Skeletal muscle cell (primary cell): ENCODE results near the gene TP63.

ENCODE experiments used
- DNase-seq: peaks from one replicate; pipeline ENCODE4 v3.0.0-alpha.2; 2010; ENCODE audit warnings: low read depth
- H3K4me3 ChIP-seq: 2 replicates; pipeline ENCODE4 v1.5.1; 2011; ENCODE audit warnings: low read depth, mild to moderate bottlenecking, control low read depth, low read length, moderate library complexity

The TP63 gene

GRCh38 chr3:189890496-189890895, 259.3 kb downstream of the TP63 start:
- DNase-seq = no peak

GRCh38 chr3:189896533-189896932, 265.3 kb downstream of the TP63 start:
- no peak for DNase-seq
- H3K4me3 ChIP-seq = no peak overlapping the region

More at GRCh38 chr3:189890496-189890895, 259.3 kb downstream of the TP63 start:
- no peak overlapping the region for H3K4me3 ChIP-seq

- DNase-seq = no peak
- no peak overlapping the region for H3K4me3 ChIP-seq
Measured at GRCh38 chr3:189897406-189897805, 266.2 kb downstream of the TP63 start.

- H3K4me3 ChIP-seq = no peak overlapping the region
- DNase-seq = no peak
Measured at GRCh38 chr3:189898559-189899153, 267.5 kb downstream of the TP63 start.

- no peak overlapping the region for H3K4me3 ChIP-seq
- no peak for DNase-seq
Measured at GRCh38 chr3:189899186-189899585, 268.0 kb downstream of the TP63 start.

GRCh38 chr3:189900578-189900977, 269.4 kb downstream of the TP63 start:
- H3K4me3 ChIP-seq = no peak overlapping the region
- DNase-seq = no peak

- no peak for DNase-seq
- no peak overlapping the region for H3K4me3 ChIP-seq
Measured at GRCh38 chr3:189901481-189901880, 270.3 kb downstream of the TP63 start.

- DNase-seq = peak; percentile 58
- H3K4me3 ChIP-seq = no peak overlapping the region
Measured at GRCh38 chr3:189902230-189903186, 271.3 kb downstream of the TP63 start.

- H3K4me3 ChIP-seq = no peak overlapping the region
- DNase-seq = no peak
Measured at GRCh38 chr3:189903562-189904250, 272.5 kb downstream of the TP63 start.

GRCh38 chr3:189907803-189908202, 276.6 kb downstream of the TP63 start:
- no peak overlapping the region for H3K4me3 ChIP-seq
- no peak for DNase-seq

- DNase-seq = no peak
- no peak overlapping the region for H3K4me3 ChIP-seq
Measured at GRCh38 chr3:189908646-189909045, 277.5 kb downstream of the TP63 start.

- no peak for DNase-seq
- no peak overlapping the region for H3K4me3 ChIP-seq
Measured at GRCh38 chr3:189909139-189909538, 277.9 kb downstream of the TP63 start.

GRCh38 chr3:189909573-189909972, 278.4 kb downstream of the TP63 start:
- H3K4me3 ChIP-seq = no peak overlapping the region
- DNase-seq = no peak

- DNase-seq = no peak
- H3K4me3 ChIP-seq = no peak overlapping the region
Measured at GRCh38 chr3:189911001-189911400, 279.8 kb downstream of the TP63 start.

GRCh38 chr3:189914799-189915198, 283.6 kb downstream of the TP63 start:
- H3K4me3 ChIP-seq = no peak overlapping the region
- peak; percentile 91 for DNase-seq

GRCh38 chr3:189921770-189922169, 290.6 kb downstream of the TP63 start:
- DNase-seq = no peak
- no peak overlapping the region for H3K4me3 ChIP-seq

GRCh38 chr3:189927975-189928895, 297.0 kb downstream of the TP63 start:
- H3K4me3 ChIP-seq = no peak overlapping the region
- no peak for DNase-seq

- H3K4me3 ChIP-seq = no peak overlapping the region
- DNase-seq = no peak
Measured at GRCh38 chr3:189936201-189936945, 305.2 kb downstream of the TP63 start.
